ENCODE measurements around the gene NEK8.

DNA sequence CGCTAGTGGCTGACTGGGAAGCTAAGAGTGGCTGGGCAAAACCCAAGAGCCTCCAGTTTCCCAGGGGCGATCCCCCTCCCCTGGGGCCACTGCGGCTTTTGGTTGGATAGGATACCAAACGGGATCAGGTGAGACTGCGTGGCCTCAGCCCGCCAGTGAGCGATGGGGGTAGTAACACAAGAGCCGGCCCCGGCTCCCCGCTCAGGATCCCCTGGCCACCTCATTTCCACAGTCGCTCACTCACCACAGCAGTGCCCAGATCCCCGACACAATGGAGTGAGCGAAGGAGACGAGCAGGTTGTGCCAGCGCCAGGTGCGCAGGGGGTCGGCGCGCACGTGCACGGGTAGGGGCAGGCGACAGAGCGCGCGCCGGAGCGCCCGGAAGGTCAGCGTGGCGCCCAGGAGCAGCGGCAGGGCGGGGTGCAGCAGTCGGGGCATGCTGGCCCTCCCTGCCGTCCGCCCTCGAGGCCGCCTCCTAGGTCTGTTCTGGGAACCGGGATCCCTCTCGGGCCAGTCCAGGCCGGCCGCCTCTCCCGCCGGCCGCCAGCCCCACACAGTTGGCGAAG, 2.8 kb upstream of the NEK8 start:
- TF ChIP-seq, protein P1, sequence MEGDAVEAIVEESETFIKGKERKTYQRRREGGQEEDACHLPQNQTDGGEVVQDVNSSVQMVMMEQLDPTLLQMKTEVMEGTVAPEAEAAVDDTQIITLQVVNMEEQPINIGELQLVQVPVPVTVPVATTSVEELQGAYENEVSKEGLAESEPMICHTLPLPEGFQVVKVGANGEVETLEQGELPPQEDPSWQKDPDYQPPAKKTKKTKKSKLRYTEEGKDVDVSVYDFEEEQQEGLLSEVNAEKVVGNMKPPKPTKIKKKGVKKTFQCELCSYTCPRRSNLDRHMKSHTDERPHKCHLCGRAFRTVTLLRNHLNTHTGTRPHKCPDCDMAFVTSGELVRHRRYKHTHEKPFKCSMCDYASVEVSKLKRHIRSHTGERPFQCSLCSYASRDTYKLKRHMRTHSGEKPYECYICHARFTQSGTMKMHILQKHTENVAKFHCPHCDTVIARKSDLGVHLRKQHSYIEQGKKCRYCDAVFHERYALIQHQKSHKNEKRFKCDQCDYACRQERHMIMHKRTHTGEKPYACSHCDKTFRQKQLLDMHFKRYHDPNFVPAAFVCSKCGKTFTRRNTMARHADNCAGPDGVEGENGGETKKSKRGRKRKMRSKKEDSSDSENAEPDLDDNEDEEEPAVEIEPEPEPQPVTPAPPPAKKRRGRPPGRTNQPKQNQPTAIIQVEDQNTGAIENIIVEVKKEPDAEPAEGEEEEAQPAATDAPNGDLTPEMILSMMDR (IDR thresholded peaks at IDR 0.05) = peak in 1 of 6 experiments; percentile 30
- peak in 2 of 4 donors; percentile 60 to 76 for TF ChIP-seq POLR2A (IDR thresholded peaks at IDR 0.05)

Measured in upper lobe of left lung (tissue), 4 donors.